Measurements from ENCODE around the gene DUXB.

DUXB gene

GRCh38 chr16:75701361-75701760 is at the start of gene DUXB:
DUXB (minus strand) TSS chr16:75701461; CDS start chr16:75701418, 43 bp downstream.
- DNase-seq, result no peak

- no peak for DNase-seq
Observed at GRCh38 chr16:75750528-75750927, 49.3 kb upstream of the DUXB start.

- no peak for DNase-seq
Observed at GRCh38 chr16:75746359-75746758, 45.1 kb upstream of the DUXB start.

- DNase-seq, result no peak
Observed at GRCh38 chr16:75745823-75746222, 44.6 kb upstream of the DUXB start.

- no peak for DNase-seq
Observed at GRCh38 chr16:75745242-75745641, 44.0 kb upstream of the DUXB start.

- DNase-seq, result no peak
Observed at GRCh38 chr16:75742424-75743047, 41.3 kb upstream of the DUXB start.

- DNase-seq, result no peak
Observed at GRCh38 chr16:75733305-75734211, 32.3 kb upstream of the DUXB start.

GRCh38 chr16:75732871-75733270 is 31.6 kb upstream of the DUXB start:
- DNase-seq, result no peak

GRCh38 chr16:75727221-75727620 is 26.0 kb upstream of the DUXB start:
- no peak for DNase-seq

GRCh38 chr16:75726390-75726789 is 25.1 kb upstream of the DUXB start, which contains the start of gene CPHXL:
CPHXL (minus strand) TSS chr16:75726490; CDS start chr16:75726442, 48 bp downstream.
- DNase-seq, result no peak

GRCh38 chr16:75718452-75718851 is 17.2 kb upstream of the DUXB start:
- no peak for DNase-seq

- DNase-seq, result no peak
Observed at GRCh38 chr16:75714661-75715060, 13.4 kb upstream of the DUXB start.

- no peak for DNase-seq
Observed at GRCh38 chr16:75710344-75710743, 9.1 kb upstream of the DUXB start.

GRCh38 chr16:75703306-75703705 is 2.0 kb upstream of the DUXB start:
- no peak for DNase-seq

- no peak for DNase-seq
Observed at GRCh38 chr16:75702242-75702641, 981 bp upstream of the DUXB start.

GRCh38 chr16:75697571-75697970 is 3.7 kb downstream of the DUXB start:
- no peak for DNase-seq

GRCh38 chr16:75695708-75696107 is 5.6 kb downstream of the DUXB start:
- no peak for DNase-seq

GRCh38 chr16:75687361-75687760 is 13.9 kb downstream of the DUXB start:
- no peak for DNase-seq

GRCh38 chr16:75682308-75682707 is 19.0 kb downstream of the DUXB start:
- DNase-seq, result no peak

GRCh38 chr16:75679366-75679765 is 21.9 kb downstream of the DUXB start:
- DNase-seq, result no peak

GRCh38 chr16:75676909-75677308 is 24.4 kb downstream of the DUXB start, which contains the start of gene CPHXL2:
CPHXL2 (minus strand) TSS chr16:75677009; CDS start chr16:75676999, 10 bp downstream.
- DNase-seq, result no peak

- no peak for DNase-seq
Observed at GRCh38 chr16:75667503-75667902, 33.8 kb downstream of the DUXB start.

- no peak for DNase-seq
Observed at GRCh38 chr16:75660726-75661302, 40.4 kb downstream of the DUXB start.

- DNase-seq, result no peak
Observed at GRCh38 chr16:75660321-75660720, 40.9 kb downstream of the DUXB start.

Measured in NCI-H1694 treated with DMSO at 0.1 percent for 48 hours (cell line).